GM19099 (cell line): ENCODE measurements around the gene MAD1L1.
A peak's percentile ranks its signal among the peaks of the same experiment; 100 is the strongest.

ENCODE experiments used
- POLR2A ChIP-seq: IDR thresholded peaks from 3 replicates; pipeline ENCODE4 v1.6.1; 2011; ENCODE audit warnings: low read depth; ENCODE audit not compliant: insufficient read length; ENCODE audit errors: extremely low read depth

The MAD1L1 gene

DNA sequence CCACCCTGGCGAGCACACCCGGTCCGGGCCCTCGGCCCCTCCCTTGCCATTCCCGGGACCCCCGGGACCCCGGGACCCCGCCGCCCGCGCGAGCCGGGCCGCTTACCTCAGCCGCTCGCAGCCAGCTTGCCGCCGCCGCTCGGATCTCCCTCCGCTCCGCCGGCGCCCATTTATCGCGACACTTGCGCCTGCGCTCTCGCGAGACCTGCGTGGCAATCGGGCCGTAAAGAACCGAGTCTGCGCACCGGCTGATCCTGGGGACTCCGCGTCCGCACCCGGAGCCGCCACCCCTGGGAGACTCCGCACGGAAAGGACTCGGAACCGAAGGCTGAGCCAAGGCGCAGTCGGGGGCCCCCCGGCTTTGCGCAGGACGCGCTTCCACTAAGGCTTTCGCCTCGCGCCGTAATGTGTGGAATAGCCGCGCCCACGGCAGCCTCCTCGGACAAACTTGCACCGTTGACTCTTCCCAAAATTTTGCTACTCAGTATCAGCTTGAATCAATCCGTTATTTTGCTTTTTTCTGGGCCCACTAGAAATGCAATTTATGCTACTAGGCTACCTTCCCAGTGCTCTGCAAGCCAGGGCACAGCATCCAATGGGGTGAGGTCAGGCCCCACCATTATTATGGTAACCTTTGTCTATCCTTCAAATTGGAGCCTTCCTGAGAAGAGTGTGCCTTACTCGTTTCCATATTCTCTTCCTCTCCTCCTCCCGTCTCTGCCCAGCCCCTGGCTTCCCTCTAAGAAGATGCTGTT is at the start of gene MAD1L1:
Gene MAD1L1 (minus strand): TSS at position 180 of the 755 bp plus-strand sequence. CDS start 2,812 bp downstream, outside the sequence.
- TF ChIP-seq POLR2A = peak; percentile 85

DNA sequence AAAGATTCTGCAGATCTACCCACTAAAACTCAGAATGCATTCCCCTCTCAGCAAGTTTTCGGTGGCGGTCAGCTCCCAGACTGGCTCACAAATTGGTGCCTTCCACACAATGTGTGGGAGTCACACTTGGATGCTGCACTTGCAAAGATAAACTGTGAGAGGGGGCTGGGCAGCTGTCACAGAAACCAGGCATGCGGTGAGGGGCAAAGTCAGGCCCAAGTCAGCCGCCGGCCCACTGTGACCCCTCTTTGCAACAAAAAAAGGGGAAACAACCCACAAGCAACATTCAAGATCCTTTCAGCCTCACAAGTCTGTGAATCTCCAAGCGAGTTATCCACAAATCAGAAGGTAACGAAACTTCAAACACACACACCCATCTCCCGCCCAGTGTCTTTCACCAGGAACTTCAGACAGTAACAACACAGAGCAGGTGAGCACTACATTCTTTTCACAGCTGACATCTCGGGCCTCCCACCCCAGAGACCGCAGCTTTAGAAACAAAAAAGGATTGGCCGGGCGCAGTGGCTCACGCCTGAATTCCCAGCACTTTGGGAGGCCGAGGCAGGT is 49.5 kb upstream of the MAD1L1 start:
- TF ChIP-seq POLR2A = no peak

DNA sequence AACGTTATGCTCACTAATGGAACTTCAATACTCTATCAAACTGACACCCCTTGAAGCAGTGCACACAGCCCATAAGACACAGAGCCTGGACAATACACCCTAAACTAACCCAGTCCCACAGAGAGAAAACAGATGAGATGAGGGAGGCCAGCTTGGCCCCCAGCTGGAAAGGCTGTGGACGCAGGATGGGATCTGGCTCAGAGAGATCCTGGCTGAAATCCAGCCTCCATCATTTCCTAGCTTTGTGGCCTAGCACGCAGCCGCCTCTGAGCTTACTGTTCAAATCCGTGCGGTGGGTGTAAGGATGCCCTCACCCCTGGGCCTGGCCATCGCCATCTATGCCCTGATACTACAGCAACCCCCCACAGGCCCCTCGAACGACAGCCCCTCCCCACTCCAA is 48.8 kb upstream of the MAD1L1 start:
- TF ChIP-seq POLR2A = no peak

DNA sequence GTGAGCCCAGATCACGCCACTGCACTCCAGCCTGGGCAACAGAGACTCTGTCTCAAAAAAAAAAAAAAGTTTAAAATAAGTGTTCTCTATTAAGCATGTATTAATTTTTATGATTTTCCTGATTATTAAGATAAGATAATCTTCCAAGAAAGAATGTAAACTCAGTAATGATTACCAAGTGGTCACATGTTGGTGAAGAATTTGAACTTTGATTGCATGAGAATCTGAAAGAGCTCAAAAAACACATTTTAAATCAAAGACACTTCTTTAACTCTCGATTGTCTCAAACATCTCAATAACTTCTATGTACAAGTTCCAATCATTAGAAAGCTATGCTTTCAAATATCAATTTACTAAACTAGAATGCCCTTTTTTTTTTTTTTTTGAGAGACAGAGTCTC is 47.7 kb upstream of the MAD1L1 start:
- no peak for TF ChIP-seq POLR2A

DNA sequence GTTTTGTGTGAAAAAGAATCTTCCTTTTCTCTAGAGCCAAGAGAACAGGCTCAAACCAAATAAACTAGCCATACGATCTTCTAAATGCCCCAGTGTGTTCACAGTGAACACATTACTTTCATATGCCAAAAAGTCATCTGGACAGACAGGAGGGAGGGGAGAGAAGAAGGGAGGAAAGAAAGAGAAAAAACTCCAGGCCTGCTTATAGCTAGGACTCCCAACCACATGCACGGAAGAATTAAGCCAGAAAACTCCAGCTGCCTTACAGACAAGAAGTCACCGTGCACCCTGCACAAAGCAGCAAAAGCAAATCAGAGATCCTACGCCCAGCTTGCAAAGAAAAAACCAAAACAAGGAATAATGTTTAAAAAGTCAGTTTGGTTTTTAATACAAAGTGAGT is 47.2 kb upstream of the MAD1L1 start:
- TF ChIP-seq POLR2A = no peak

DNA sequence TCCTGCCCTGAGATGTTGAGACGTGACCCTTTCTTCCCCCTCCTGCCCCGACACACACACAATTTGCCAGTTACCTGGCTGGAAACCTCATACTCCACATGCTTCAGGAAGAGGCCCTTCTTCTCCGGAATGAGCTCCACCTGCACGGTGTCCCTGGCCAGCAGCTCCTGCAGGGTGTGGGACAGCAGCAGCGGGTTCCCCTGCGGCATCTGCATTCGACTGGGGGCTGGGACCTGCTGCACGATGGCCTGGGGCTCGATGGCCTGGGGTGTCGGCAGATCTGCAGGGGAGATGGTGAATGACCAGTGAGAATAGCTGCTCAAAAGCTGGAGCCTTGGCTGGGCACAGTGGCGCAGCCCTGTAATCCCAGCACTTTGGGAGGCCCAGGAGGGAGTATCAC is 45.3 kb upstream of the MAD1L1 start:
- no peak for TF ChIP-seq POLR2A

DNA sequence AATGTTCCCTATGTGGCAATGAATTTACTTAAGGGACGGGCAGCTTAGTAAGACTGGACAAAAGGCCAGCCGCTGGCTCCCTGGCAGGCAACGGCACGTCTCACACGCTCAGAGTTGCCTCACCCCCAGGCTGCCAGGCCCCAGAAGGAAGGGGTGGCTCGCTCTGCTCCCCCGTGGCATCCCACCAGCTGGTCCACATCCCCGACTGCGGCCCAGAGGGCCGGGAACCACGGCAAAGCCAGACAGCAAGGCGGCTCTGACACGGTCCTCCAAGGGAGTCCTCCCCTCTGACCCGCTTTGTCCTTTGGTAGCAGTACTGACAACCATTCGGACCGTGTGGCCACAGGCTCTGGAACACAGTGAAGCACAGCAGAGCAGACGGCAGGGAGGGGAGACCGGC is 43.4 kb upstream of the MAD1L1 start:
- no peak for TF ChIP-seq POLR2A

DNA sequence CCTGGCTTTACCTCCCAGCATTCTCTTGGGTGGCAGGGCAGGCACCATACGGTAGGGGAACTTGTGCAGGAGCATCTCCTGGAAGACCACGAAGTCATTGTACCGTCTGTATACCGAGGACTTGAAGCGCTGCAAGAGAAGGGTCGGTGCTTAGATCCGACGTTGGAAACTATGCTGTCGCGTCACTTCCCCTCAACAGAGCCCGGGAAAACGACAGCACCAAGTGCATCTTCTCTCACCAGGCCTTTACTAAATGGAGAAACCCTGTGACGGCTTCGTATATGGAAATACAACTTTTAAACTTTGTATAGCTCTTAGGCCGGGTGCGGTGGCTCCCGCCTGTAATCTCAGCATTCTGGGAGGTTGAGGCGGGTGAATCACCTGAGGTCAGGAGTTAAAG is 42.4 kb upstream of the MAD1L1 start:
- TF ChIP-seq POLR2A = no peak

DNA sequence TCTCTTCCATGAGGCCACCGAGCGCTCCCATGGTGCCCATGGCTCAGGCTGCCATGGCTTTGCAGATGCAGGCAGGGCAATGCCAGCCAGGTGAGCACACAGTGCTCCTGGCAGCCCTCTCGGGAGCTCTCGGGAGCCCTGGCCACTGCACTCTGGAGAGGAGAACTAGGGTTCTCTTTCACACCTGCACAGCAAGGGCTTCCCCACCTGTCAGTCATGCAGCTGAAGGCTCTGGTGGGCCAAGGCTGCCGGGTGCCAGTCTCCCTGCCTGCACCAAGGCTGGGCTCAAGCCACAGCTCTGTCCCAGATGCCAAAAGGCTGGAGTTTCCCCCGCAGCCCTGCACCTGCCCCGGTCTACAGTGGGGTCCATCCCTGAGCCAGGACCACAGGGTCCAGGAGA is 41.9 kb upstream of the MAD1L1 start:
- TF ChIP-seq POLR2A = no peak

DNA sequence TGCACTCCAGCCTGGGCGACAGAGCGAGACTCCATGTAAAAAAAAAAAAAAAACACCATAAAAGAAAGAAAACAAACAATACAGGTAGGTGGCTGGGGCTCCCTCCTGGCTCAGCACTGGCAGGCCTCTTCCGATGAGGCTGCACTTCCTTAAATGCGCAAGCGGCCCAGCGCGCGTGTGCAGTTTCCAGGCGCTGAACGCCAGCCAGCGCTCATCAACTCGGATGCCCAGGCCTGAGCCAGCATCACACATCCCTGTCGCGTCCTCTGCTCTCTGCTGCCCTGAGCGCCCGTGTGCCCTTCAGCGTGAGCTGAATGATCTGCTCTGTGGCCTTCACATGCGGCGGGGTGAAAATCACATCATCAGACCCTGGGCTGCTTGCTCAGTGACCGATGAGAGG is 41.1 kb upstream of the MAD1L1 start:
- TF ChIP-seq POLR2A = no peak

DNA sequence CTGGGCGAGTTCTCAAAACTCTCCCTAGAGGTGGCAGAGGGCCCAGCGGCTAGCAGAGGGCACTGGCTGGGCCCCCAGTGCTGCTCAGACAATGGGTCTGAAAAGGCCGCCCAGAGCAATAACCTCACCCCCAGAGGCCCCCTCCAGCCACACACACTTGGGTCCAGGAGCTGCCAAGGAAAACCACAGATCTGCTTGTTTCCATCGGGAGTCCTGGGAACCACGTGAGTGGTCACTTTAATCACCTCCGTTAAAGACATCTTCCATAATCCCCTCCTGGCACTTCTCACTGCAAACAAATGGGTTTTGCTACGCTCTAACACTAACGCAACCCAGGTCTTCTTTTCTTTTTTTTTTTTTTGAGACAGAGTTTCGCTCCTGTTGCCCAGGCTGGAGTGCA is 39.3 kb upstream of the MAD1L1 start:
- no peak for TF ChIP-seq POLR2A

DNA sequence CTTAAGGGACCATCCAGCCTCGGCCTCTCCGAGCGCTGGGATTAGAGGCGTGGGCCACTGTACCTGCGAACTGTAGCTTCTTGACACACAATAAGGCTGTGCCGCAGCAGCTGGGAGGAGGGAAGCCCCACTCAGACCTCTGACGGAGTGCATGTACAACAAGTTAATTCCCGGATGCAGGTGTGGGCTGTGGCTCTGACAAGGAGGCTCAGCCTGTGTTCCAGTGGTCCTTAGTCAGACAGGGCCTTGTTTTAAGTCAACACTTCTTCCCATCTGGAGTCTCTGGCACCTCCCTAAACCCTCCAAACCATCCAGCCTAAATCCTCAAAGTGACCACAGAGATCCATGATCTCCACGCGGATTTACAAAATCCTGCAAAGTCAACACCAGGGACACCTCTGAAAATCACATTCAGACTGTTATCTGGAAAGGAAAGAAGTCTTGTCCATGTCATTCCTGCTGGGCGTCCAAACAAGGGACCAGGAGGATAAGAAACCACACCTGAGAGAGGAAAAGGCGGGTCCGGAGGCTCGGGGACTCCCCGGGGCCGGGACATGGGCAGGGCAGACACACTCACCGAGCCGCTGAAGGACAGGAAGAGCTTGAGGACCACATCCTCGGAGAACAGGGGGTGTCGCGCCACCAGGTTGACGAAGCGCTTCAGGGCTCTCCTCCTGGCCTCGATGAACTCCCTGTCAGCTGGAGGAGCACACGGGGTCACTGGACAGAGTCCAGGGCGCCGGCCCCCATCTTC is 38.7 kb upstream of the MAD1L1 start:
- no peak for TF ChIP-seq POLR2A

DNA sequence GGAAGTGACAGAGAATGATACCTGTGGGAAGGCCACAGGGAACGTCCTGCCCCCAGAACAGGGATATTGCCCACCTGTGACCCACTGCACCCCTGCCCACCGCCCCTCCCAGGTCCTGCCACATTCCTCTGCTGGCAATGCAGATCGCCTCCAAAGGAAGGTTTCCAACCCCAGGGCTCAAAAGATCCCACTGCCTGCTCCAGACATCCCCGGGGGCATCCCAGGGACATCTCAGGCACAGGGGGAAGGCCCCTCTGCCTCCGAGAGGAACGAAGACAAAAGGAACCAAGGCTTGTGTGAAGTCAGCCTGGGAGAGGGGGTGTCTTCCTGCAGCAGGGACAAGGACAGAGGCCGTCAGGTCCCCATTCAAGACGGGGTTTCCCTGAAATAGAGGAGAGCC is 37.8 kb upstream of the MAD1L1 start:
- no peak for TF ChIP-seq POLR2A

DNA sequence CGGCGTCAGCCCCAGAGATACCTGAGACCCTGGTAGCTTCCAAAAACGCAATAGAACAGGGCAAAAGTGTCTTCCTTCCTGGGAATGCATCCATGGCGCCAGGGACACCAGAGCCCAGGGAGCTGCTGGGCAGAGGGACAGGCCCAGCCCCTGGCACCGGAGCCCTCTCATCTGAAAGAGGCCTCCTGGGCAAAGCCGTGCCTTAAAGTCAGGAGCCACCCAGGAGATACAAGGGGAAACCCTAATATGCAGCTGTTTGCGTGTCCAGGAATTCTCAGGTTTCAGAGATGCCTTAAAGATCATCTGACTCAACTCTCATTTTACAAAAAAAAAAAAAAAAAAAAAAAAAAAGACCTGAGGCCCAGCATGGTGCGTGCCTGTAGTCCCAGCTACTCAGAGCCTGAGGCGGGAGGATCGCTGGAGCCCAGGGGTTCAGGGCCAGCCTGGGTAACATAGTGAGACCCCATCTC is 37.3 kb upstream of the MAD1L1 start:
- TF ChIP-seq POLR2A = no peak

DNA sequence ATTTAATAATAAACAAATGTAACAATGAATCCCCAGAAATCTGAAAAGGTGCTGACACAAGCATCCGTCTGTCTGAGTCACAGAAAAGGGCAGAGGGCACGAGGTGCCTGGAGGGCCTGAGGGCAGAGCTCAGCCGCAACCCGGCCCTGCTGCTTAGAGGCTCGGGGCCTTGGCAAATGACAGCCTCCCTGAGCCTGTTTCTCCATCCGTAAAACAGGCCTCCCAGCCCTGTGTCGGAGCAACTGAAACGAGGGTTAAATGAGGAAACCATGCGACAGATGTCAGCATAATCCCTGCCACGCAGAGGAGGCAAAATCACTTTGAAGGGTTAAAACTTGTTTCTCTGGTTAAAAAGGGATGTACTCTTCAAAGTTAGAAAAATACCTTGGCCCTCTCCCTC is 34.2 kb upstream of the MAD1L1 start:
- TF ChIP-seq POLR2A = no peak

DNA sequence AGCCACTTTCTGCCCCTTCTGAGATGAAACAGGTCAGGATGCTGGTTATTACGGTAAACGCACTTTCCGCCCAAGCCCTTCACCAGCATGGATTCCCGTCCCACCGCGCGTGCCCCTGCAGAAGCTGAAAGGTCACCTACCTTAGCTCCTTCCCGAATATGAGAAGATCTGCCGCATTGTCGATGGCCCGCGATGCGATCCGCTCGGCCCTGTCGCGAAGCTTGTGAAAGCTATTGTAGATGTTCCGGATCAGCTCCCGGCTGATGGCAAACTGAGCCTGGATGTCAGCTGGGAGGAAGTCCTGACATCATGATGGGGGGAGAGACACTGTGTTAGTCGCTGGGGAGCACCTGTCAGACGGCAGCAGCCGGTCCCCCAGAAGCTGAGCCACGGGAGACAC is 31.4 kb upstream of the MAD1L1 start:
- TF ChIP-seq POLR2A = no peak
